Ovary (tissue), 3 donors: ENCODE results near the gene PTGDR.

Source experiments
- POLR2A ChIP-seq: fragments of 450-650 bp; IDR thresholded peaks from one replicate; pipeline ENCODE4 v1.6.1; 2017; ENCODE audit warnings: antibody characterized with exemption, mild to moderate bottlenecking, moderate library complexity
- TF ChIP-seq, protein P1 (sequence below), 3 donors: fragments of 450-650 bp in 2 of 3; fragments of 200-600 bp in 1 of 3; IDR thresholded peaks; one replicate each; pipeline versions ENCODE4 v1.5.1 to v1.8.0; 2016 to 2022; ENCODE audit warnings: antibody characterized with exemption in 3 of 3, mild to moderate bottlenecking in 1 of 3
- donor health status: DM: no; HTN: no; CAD: no.

DNA sequence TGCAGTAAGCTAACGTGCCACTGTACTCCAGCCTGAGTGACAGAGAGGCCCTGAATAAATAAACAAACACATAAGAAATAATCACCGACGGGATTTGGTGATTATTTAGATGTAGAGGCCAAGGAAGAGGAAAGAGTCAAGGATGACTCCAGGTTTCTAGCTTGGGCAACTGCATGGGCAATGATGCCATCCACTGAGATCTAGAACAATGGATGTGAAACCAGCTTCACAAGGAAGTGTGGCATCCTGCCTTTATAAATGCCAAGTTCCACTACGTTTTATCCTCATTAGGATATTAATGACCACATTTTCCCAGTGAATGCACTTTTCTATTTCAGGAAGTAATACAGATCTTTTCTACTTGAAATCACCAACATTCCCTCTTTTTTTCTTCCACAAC, 35.7 kb downstream of the PTGDR start:
- TF ChIP-seq, protein P1, sequence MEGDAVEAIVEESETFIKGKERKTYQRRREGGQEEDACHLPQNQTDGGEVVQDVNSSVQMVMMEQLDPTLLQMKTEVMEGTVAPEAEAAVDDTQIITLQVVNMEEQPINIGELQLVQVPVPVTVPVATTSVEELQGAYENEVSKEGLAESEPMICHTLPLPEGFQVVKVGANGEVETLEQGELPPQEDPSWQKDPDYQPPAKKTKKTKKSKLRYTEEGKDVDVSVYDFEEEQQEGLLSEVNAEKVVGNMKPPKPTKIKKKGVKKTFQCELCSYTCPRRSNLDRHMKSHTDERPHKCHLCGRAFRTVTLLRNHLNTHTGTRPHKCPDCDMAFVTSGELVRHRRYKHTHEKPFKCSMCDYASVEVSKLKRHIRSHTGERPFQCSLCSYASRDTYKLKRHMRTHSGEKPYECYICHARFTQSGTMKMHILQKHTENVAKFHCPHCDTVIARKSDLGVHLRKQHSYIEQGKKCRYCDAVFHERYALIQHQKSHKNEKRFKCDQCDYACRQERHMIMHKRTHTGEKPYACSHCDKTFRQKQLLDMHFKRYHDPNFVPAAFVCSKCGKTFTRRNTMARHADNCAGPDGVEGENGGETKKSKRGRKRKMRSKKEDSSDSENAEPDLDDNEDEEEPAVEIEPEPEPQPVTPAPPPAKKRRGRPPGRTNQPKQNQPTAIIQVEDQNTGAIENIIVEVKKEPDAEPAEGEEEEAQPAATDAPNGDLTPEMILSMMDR (IDR thresholded peaks at IDR 0.05): no peak
- no peak for TF ChIP-seq POLR2A
